ENCODE results near the gene CANT1. TPM values are rescaled to one million over a fixed set of nuclear protein-coding genes. Genes with fewer than 3 reads are reported as not detected.
A peak's percentile ranks its signal among the peaks of the same experiment; 100 is the strongest.

Gene CANT1
- total RNA-seq, 1 experiment from 2014 or later = 97.1 TPM

- Histone ChIP-seq H4K20me1 (ENCODE audit: insufficient read depth) (no peaks in the 10 kb centered on the region; the same call in 1 of the 2 replicates), H3K9ac (ENCODE audit: low read length) (no peak overlapping the region), H3K4me2 (ENCODE audit: low read length) (no peak overlapping the region), H3K27ac (ENCODE audit: low read depth, low read length) (no peak overlapping the region), H3K27me3 (ENCODE audit: insufficient read depth, low read length) (no peaks in the 10 kb centered on the region), H3K4me3 (replicated peaks in 1 of 2; ENCODE audit: low read depth in 1 of 2, low read length in 2 of 2) (no peak overlapping the region), H2AFZ (ENCODE audit: low read depth, low read length, poor library complexity, severe bottlenecking) (no peak overlapping the region), H3K4me1 (ENCODE audit: control insufficient read depth in 1 of 2, insufficient read depth in 2 of 2, low read length in 2 of 2) (peaks cover 4 to 10% of the 10 kb centered on the region in 2 experiments), H3K79me2 (ENCODE audit: insufficient read depth, low read length) (peaks cover 40% of the 10 kb centered on the region), H3K9me3 (ENCODE audit: control insufficient read depth in 1 of 2, insufficient read depth in 1 of 2, low read depth in 1 of 2, low read length in 2 of 2) (no peaks in the 10 kb centered on the region), H3K36me3 (ENCODE audit: control insufficient read depth in 1 of 2, insufficient read depth in 2 of 2, low read length in 2 of 2) (peaks cover 45 to 70% of the 10 kb centered on the region in 2 experiments; a peak in 3 of 4 replicates), H3K9me2 (ENCODE audit: insufficient read depth) (no peaks in the 10 kb centered on the region)
- TF ChIP-seq ATF3 (IDR thresholded peaks at IDR 0.05) (no peak), SIN3A (IDR thresholded peaks at IDR 0.05; ENCODE audit: low read depth) (no peak), REST (IDR thresholded peaks at IDR 0.05; ENCODE audit: low read depth) (no peak), ZNF274 (IDR thresholded peaks at IDR 0.05; ENCODE audit: low read depth, low read length) (no peak), POLR2A (IDR thresholded peaks at IDR 0.05; ENCODE audit: borderline replicate concordance, extremely low read depth, insufficient read depth, insufficient read length) (no peak), MAX (IDR thresholded peaks at IDR 0.05) (no peak), ZBTB33 (IDR thresholded peaks at IDR 0.05; ENCODE audit: extremely low read depth, insufficient replicate concordance, low read length) (no peak), EZH2 (IDR thresholded peaks at IDR 0.05) (no peak), CBX3 (IDR thresholded peaks at IDR 0.05; ENCODE audit: low read depth) (no peak), EZH2phosphoT487 (IDR thresholded peaks at IDR 0.05; ENCODE audit: borderline replicate concordance) (no peak), CTCF (IDR thresholded peaks at IDR 0.05 in 2 of 3, conservative IDR thresholded peaks at IDR 0.05 in 1 of 3; ENCODE audit: borderline replicate concordance in 1 of 3, insufficient read depth in 1 of 3, low read depth in 2 of 3, low read length in 2 of 3) (no peak), FOSL1 (IDR thresholded peaks at IDR 0.05; ENCODE audit: low read depth) (no peak), ZFX (IDR thresholded peaks at IDR 0.05) (no peak), JUND (IDR thresholded peaks at IDR 0.05) (no peak)
- no peak for DNase-seq (ENCODE audit: low read depth, low spot score)
- peak; percentile 9; the same call in 1 of the 2 replicates for ATAC-seq
- ChIA-PET RAD21 (ENCODE audit: low non-redundant PET in 1 of 2, low total read pairs in 2 of 2, uncharacterized antibody in 2 of 2, unreplicated experiment in 2 of 2) (no interaction called here), CTCF (interaction anchor here (0.9 kb wide), 1 partner anchor 53 kb away, joined by 3 read pairs; no protein-coding TSS in a partner anchor), POLR2A (no interaction called here)
- BruUV-seq (replicated peaks) = no TSS peak
- intact Hi-C loops (cut with micrococcal nuclease) = no loop called here
These were observed 16.9 kb downstream of the CANT1 start for GRCh38 chr17:78992542-78993212.

Measured in HCT116 (cell line).